ENCODE measurements around the gene HECW1.

DNA sequence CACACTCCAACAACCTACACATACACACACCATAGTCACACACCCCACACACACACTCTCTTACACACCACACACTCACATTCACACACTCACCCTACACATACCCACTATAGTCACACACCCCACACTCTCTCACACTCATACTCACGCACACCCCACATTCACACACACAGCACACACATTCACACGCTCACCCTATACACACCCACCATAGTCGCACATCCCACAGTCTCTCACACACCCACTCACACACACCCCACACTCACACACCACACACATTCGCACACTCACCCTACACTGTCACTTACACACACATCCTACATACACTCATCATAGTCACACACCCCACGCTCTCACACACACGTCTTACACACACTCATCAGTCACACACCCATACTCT is 85.6 kb downstream of the HECW1 start:
- TF ChIP-seq, protein P1, sequence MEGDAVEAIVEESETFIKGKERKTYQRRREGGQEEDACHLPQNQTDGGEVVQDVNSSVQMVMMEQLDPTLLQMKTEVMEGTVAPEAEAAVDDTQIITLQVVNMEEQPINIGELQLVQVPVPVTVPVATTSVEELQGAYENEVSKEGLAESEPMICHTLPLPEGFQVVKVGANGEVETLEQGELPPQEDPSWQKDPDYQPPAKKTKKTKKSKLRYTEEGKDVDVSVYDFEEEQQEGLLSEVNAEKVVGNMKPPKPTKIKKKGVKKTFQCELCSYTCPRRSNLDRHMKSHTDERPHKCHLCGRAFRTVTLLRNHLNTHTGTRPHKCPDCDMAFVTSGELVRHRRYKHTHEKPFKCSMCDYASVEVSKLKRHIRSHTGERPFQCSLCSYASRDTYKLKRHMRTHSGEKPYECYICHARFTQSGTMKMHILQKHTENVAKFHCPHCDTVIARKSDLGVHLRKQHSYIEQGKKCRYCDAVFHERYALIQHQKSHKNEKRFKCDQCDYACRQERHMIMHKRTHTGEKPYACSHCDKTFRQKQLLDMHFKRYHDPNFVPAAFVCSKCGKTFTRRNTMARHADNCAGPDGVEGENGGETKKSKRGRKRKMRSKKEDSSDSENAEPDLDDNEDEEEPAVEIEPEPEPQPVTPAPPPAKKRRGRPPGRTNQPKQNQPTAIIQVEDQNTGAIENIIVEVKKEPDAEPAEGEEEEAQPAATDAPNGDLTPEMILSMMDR (IDR thresholded peaks at IDR 0.05; ENCODE audit: control extremely low read depth in 1 of 3, insufficient read depth in 1 of 3, low read depth in 1 of 3, low read length in 3 of 3), result no peak
- TF ChIP-seq RAD21 (IDR thresholded peaks at IDR 0.05 in 1 of 2, conservative IDR thresholded peaks at IDR 0.05 in 1 of 2; ENCODE audit: low read depth in 2 of 2, low read length in 2 of 2), result no peak
- no peak for TF ChIP-seq CREB1 (IDR thresholded peaks at IDR 0.05)
- no peak for TF ChIP-seq EGR1 (IDR thresholded peaks at IDR 0.05; ENCODE audit: borderline replicate concordance, low read depth, low read length)
- TF ChIP-seq EP300 (IDR thresholded peaks at IDR 0.05; ENCODE audit: borderline replicate concordance in 1 of 2, low read depth in 2 of 2, low read length in 2 of 2), result no peak

Measured in H1 (cell line).